DOHH2 (cell line): Measurements from ENCODE around the gene PHYKPL.

Experiments
- EZH2phosphoT487 ChIP-seq: fragments of 200-600 bp; sonication (generic); IDR thresholded peaks from 2 replicates; pipeline ENCODE4 v1.6.1; 2017; ENCODE audit warnings: borderline replicate concordance, mild to moderate bottlenecking, antibody characterized with exemption, low read length, moderate library complexity, mixed read lengths
- TF ChIP-seq, protein P1 (sequence below): fragments of 200-600 bp; sonication (generic); IDR thresholded peaks from one replicate; pipeline ENCODE4 v1.5.1; 2014; ENCODE audit warnings: antibody characterized with exemption, mild to moderate bottlenecking, low read depth, low read length; ENCODE audit not compliant: poor library complexity, severe bottlenecking

GRCh38 chr5:178189433-178189832, 43.2 kb downstream of the PHYKPL start:
- TF ChIP-seq, protein P1, sequence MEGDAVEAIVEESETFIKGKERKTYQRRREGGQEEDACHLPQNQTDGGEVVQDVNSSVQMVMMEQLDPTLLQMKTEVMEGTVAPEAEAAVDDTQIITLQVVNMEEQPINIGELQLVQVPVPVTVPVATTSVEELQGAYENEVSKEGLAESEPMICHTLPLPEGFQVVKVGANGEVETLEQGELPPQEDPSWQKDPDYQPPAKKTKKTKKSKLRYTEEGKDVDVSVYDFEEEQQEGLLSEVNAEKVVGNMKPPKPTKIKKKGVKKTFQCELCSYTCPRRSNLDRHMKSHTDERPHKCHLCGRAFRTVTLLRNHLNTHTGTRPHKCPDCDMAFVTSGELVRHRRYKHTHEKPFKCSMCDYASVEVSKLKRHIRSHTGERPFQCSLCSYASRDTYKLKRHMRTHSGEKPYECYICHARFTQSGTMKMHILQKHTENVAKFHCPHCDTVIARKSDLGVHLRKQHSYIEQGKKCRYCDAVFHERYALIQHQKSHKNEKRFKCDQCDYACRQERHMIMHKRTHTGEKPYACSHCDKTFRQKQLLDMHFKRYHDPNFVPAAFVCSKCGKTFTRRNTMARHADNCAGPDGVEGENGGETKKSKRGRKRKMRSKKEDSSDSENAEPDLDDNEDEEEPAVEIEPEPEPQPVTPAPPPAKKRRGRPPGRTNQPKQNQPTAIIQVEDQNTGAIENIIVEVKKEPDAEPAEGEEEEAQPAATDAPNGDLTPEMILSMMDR: no peak
- TF ChIP-seq EZH2phosphoT487: no peak
